22Rv1 (cell line): ENCODE measurements around the gene ERAP2.

ENCODE experiments used
- ZFX ChIP-seq: fragments of 450-650 bp; IDR thresholded peaks from 2 replicates; pipeline ENCODE4 v1.6.1; 2017; ENCODE audit warnings: antibody characterized with exemption, borderline replicate concordance
- TF ChIP-seq, protein P1 (sequence below): fragments of 450-650 bp; IDR thresholded peaks from 2 replicates; pipeline ENCODE4 v1.5.1; 2017; ENCODE audit warnings: mild to moderate bottlenecking

DNA sequence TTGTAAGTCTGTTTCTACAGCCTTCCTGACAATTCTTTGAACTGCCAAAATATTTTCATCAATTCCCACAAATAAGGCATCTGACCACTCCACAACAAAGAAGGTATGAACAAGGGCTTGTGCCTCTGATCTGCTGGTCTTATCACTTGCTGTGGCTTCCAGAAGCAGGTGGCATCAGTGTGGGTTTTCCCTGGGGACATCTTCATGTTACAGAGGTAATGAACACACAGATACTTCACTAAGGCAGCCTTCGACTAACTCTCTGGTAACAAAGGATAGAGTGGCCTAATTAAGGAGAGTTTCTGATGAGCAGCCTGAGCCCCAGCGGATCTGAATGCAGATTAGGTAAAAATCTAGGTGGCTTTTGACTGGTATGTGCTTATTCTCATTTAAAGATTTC is 15.2 kb upstream of the ERAP2 start:
- TF ChIP-seq, protein P1, sequence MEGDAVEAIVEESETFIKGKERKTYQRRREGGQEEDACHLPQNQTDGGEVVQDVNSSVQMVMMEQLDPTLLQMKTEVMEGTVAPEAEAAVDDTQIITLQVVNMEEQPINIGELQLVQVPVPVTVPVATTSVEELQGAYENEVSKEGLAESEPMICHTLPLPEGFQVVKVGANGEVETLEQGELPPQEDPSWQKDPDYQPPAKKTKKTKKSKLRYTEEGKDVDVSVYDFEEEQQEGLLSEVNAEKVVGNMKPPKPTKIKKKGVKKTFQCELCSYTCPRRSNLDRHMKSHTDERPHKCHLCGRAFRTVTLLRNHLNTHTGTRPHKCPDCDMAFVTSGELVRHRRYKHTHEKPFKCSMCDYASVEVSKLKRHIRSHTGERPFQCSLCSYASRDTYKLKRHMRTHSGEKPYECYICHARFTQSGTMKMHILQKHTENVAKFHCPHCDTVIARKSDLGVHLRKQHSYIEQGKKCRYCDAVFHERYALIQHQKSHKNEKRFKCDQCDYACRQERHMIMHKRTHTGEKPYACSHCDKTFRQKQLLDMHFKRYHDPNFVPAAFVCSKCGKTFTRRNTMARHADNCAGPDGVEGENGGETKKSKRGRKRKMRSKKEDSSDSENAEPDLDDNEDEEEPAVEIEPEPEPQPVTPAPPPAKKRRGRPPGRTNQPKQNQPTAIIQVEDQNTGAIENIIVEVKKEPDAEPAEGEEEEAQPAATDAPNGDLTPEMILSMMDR: no peak
- no peak for TF ChIP-seq ZFX
